PC-3 (cell line): ENCODE results near the gene FAM168A. TPM values are rescaled to one million over a fixed set of nuclear protein-coding genes. Genes with fewer than 3 reads are reported as not detected.

Experiments used
- ATAC-seq: fragments of 200-7000 bp; cut with Tn5 transposase; 2 replicates; pipeline ENCODE4 v1.9.1; 2020; ENCODE audit warnings: mild to moderate bottlenecking, moderate library complexity
- BruUV-seq: library from RNA; stranded (reverse); fragments of 400-500 nt; replicated peaks from 2 replicates; lab custom pipeline; 2021; lab: Mats Ljungman, UMichigan
- CTCF ChIA-PET: fragments of 300-600 bp; sonication (Branson Sonifier 250); formaldehyde crosslinking; loops from one replicate; lab custom pipeline; 2022; ENCODE audit warnings: antibody characterized with exemption; lab: Charles Lee
- POLR2A ChIA-PET: fragments of 300-600 bp; sonication (Branson Sonifier 250); formaldehyde crosslinking; loops from one replicate; lab custom pipeline; 2022; ENCODE audit warnings: antibody characterized with exemption; ENCODE audit not compliant: unreplicated experiment; lab: Charles Lee
- DNase-seq: peaks from one replicate; pipeline ENCODE4 v3.0.0-alpha.2; 2015
- H2AFZ ChIP-seq: fragments of 300-600 bp; sonication (generic); 2 replicates; pipeline ENCODE4 v1.6.0; 2016; ENCODE audit warnings: antibody characterized with exemption, low read length
- H3F3A ChIP-seq: fragments of 300-600 bp; sonication (generic); one replicate; pipeline ENCODE4 v1.6.0; 2017; ENCODE audit warnings: antibody characterized with exemption, low read length, control low read depth, mild to moderate bottlenecking; ENCODE audit not compliant: unreplicated experiment
- H3K27ac ChIP-seq: fragments of 300-600 bp; sonication (generic); 2 replicates; pipeline ENCODE4 v1.5.1; 2016; ENCODE audit warnings: mild to moderate bottlenecking, low read length
- H3K27me3 ChIP-seq: fragments of 300-600 bp; sonication (generic); 2 replicates; pipeline ENCODE4 v1.6.1; 2016; ENCODE audit warnings: low read length, mixed read lengths
- H3K36me3 ChIP-seq: fragments of 300-600 bp; sonication (generic); 2 replicates; pipeline ENCODE4 v1.6.1; 2016; ENCODE audit warnings: low read depth, mixed run types, low read length, mixed read lengths
- H3K4me1 ChIP-seq: fragments of 300-600 bp; sonication (generic); 2 replicates; pipeline ENCODE4 v1.5.1; 2016; ENCODE audit warnings: low read length; ENCODE audit not compliant: insufficient read depth
- H3K4me2 ChIP-seq: fragments of 300-600 bp; sonication (generic); 2 replicates; pipeline ENCODE4 v1.6.0; 2016; ENCODE audit warnings: low read length
- H3K4me3 ChIP-seq: fragments of 300-600 bp; sonication (generic); 2 replicates; pipeline ENCODE4 v1.5.1; 2016; ENCODE audit warnings: mild to moderate bottlenecking, low read length, mixed read lengths
- H3K79me2 ChIP-seq: fragments of 300-600 bp; sonication (generic); 2 replicates; pipeline ENCODE4 v1.6.1; 2017; ENCODE audit warnings: low read length, mixed read lengths
- H3K9ac ChIP-seq: fragments of 300-600 bp; sonication (generic); 2 replicates; pipeline ENCODE4 v1.6.0; 2016; ENCODE audit warnings: mild to moderate bottlenecking, low read length
- H3K9me2 ChIP-seq: fragments of 300-600 bp; sonication (generic); replicated peaks from 2 replicates; pipeline ENCODE4 v1.6.1; 2016; ENCODE audit warnings: mixed run types, low read length, mixed read lengths
- H3K9me3 ChIP-seq: fragments of 300-600 bp; sonication (generic); 2 replicates; pipeline ENCODE4 v1.6.1; 2016; ENCODE audit warnings: low read length, mixed read lengths
- H4K20me1 ChIP-seq: fragments of 300-600 bp; sonication (generic); 2 replicates; pipeline ENCODE4 v1.6.1; 2016; ENCODE audit warnings: low read length, mixed read lengths
- CTCF ChIP-seq: fragments of 300-600 bp; sonication (generic); conservative IDR thresholded peaks from 2 replicates; pipeline ENCODE4 v1.5.1; 2017; ENCODE audit warnings: antibody characterized with exemption, low read depth, mild to moderate bottlenecking, low read length
- EZH2 ChIP-seq: fragments of 300-600 bp; sonication (generic); IDR thresholded peaks from one replicate; pipeline ENCODE4 v1.6.1; 2017; ENCODE audit warnings: antibody characterized with exemption, mild to moderate bottlenecking, low read length; ENCODE audit not compliant: unreplicated experiment
- EZH2phosphoT487 ChIP-seq: fragments of 300-600 bp; sonication (generic); IDR thresholded peaks from 2 replicates; pipeline ENCODE4 v1.6.1; 2018; ENCODE audit warnings: mild to moderate bottlenecking, antibody characterized with exemption, low read length, borderline replicate concordance
- intact Hi-C: fragments of 100-400 bp; cut with micrococcal nuclease; formaldehyde crosslinking; loops from 2 replicates; pipeline ENCODE4 v1.9.0; 2023
- total RNA-seq: library from RNA; depleted of rRNA; stranded (reverse); fragments of >200 nt; gene quantifications from 2 replicates; pipeline ENCODE4 v1.2.3, GENCODE V29; 2014

Gene FAM168A
- total RNA-seq, 1 experiment from 2014 or later, result 24.5 TPM

GRCh38 chr11:73570415-73571114, 27.3 kb downstream of the FAM168A start:
- Histone ChIP-seq H4K20me1 (peaks cover 3% of the 10 kb centered on the region; the same call in 1 of the 2 replicates), H3K79me2 (0 out of 2 replicates have a peak, but pooled peaks cover 5% of the 10 kb centered on the region), H3K9me2 (no peaks in the 10 kb centered on the region), H3K9me3 (no peaks in the 10 kb centered on the region), H3K27me3 (no peaks in the 10 kb centered on the region), H3K4me1 (peaks cover 12% of the 10 kb centered on the region), H3F3A (peaks cover 7% of the 10 kb centered on the region), H3K36me3 (0 out of 2 replicates have a peak, but pooled peaks cover 7% of the 10 kb centered on the region), H3K9ac (no peak overlapping the region; the same call in 1 of the 2 replicates), H2AFZ (no peak overlapping the region), H3K4me3 (no peak overlapping the region), H3K4me2 (peak overlapping the region; percentile 14), H3K27ac (peak overlapping the region; percentile 34)
- intact Hi-C loops, result no loop called here
- ATAC-seq (peak; percentile 100), DNase-seq (peak; percentile 87)
- POLR2A ChIA-PET, result no interaction called here
- BruUV-seq, result no TSS peak
- CTCF ChIA-PET, result interaction anchor here (0.8 to 1.3 kb wide), 3 partner anchors 21 to 177 kb away, joined by 3 to 4 read pairs (median 3); no protein-coding TSS in a partner anchor
- no peak for TF ChIP-seq EZH2phosphoT487
- no peak for TF ChIP-seq CTCF
- TF ChIP-seq EZH2, result no peak

GRCh38 chr11:73566977-73567755, 30.7 kb downstream of the FAM168A start:
- ChIA-PET CTCF (no interaction called here), POLR2A (no interaction called here)
- intact Hi-C loops, result no loop called here
- TF ChIP-seq EZH2phosphoT487 (no peak), EZH2 (no peak), CTCF (no peak)
- Histone ChIP-seq H3K9me3 (no peaks in the 10 kb centered on the region), H3K4me1 (peaks cover 12% of the 10 kb centered on the region), H3K9me2 (no peaks in the 10 kb centered on the region), H3K27me3 (no peaks in the 10 kb centered on the region), H3K36me3 (0 out of 2 replicates have a peak, but pooled peaks cover 7% of the 10 kb centered on the region), H4K20me1 (peaks cover 3% of the 10 kb centered on the region; the same call in 1 of the 2 replicates), H3K27ac (no peak overlapping the region), H3F3A (peaks cover 7% of the 10 kb centered on the region), H3K9ac (no peak overlapping the region), H3K4me3 (no peak overlapping the region), H2AFZ (no peak overlapping the region), H3K79me2 (no peaks in the 10 kb centered on the region), H3K4me2 (no peak overlapping the region)
- ATAC-seq (no peak), DNase-seq (no peak)
- no TSS peak for BruUV-seq
